IPS-15b (cell line): Measurements from ENCODE around the gene KDM4D.

ENCODE experiments used
- H3K27me3 ChIP-seq: one replicate; pipeline ENCODE4 v1.6.1; 2013; ENCODE audit warnings: low read length; ENCODE audit not compliant: control insufficient read depth, insufficient read depth
- H3K36me3 ChIP-seq: one replicate; pipeline ENCODE4 v1.6.1; 2013; ENCODE audit warnings: low read length; ENCODE audit not compliant: control insufficient read depth, insufficient read depth
- H3K4me1 ChIP-seq: one replicate; pipeline ENCODE4 v1.6.1; 2013; ENCODE audit warnings: mild to moderate bottlenecking, low read length; ENCODE audit not compliant: control insufficient read depth, insufficient read depth
- H3K4me3 ChIP-seq: one replicate; pipeline ENCODE4 v1.5.1; 2013; ENCODE audit warnings: low read depth, low read length
- H3K9ac ChIP-seq: one replicate; pipeline ENCODE4 v1.6.1; 2013; ENCODE audit warnings: low read depth, mild to moderate bottlenecking, low read length
- H3K9me3 ChIP-seq: one replicate; pipeline ENCODE4 v1.6.1; 2013; ENCODE audit warnings: mild to moderate bottlenecking, low read length; ENCODE audit not compliant: control insufficient read depth, insufficient read depth

Gene KDM4D

GRCh38 chr11:94934362-94934761, 39.1 kb upstream of the KDM4D start:
- peaks cover 6% of the 10 kb centered on the region for H3K4me1 ChIP-seq
- no peak overlapping the region for H3K4me3 ChIP-seq
- no peaks in the 10 kb centered on the region for H3K9me3 ChIP-seq
- H3K9ac ChIP-seq = no peak overlapping the region
- no peaks in the 10 kb centered on the region for H3K27me3 ChIP-seq
- no peaks in the 10 kb centered on the region for H3K36me3 ChIP-seq

GRCh38 chr11:94934846-94935245, 38.7 kb upstream of the KDM4D start:
- Histone ChIP-seq H3K4me1 (peaks cover 6% of the 10 kb centered on the region), H3K36me3 (no peaks in the 10 kb centered on the region), H3K27me3 (no peaks in the 10 kb centered on the region), H3K4me3 (no peak overlapping the region), H3K9me3 (no peaks in the 10 kb centered on the region), H3K9ac (no peak overlapping the region)

GRCh38 chr11:94938095-94939055, 35.1 kb upstream of the KDM4D start:
- Histone ChIP-seq H3K9me3 (no peaks in the 10 kb centered on the region), H3K9ac (no peak overlapping the region), H3K27me3 (no peaks in the 10 kb centered on the region), H3K4me1 (peaks cover 21% of the 10 kb centered on the region), H3K4me3 (no peak overlapping the region), H3K36me3 (no peaks in the 10 kb centered on the region)

- Histone ChIP-seq H3K36me3 (no peaks in the 10 kb centered on the region), H3K9me3 (no peaks in the 10 kb centered on the region), H3K4me3 (no peak overlapping the region), H3K9ac (no peak overlapping the region), H3K27me3 (no peaks in the 10 kb centered on the region), H3K4me1 (peaks cover 21% of the 10 kb centered on the region)
Measured at GRCh38 chr11:94939346-94939745, 34.2 kb upstream of the KDM4D start.

GRCh38 chr11:94941131-94941530, 32.4 kb upstream of the KDM4D start:
- peaks cover 15% of the 10 kb centered on the region for H3K4me1 ChIP-seq
- no peaks in the 10 kb centered on the region for H3K36me3 ChIP-seq
- H3K9me3 ChIP-seq = no peaks in the 10 kb centered on the region
- no peak overlapping the region for H3K9ac ChIP-seq
- H3K27me3 ChIP-seq = no peaks in the 10 kb centered on the region
- no peak overlapping the region for H3K4me3 ChIP-seq

- peaks cover 3% of the 10 kb centered on the region for H3K4me1 ChIP-seq
- H3K9ac ChIP-seq = no peak overlapping the region
- no peak overlapping the region for H3K4me3 ChIP-seq
- no peaks in the 10 kb centered on the region for H3K27me3 ChIP-seq
- H3K36me3 ChIP-seq = no peaks in the 10 kb centered on the region
- no peaks in the 10 kb centered on the region for H3K9me3 ChIP-seq
Measured at GRCh38 chr11:94946812-94947211, 26.7 kb upstream of the KDM4D start.

GRCh38 chr11:94948070-94948617, 25.4 kb upstream of the KDM4D start:
- Histone ChIP-seq H3K4me3 (no peak overlapping the region), H3K9ac (no peak overlapping the region), H3K27me3 (no peaks in the 10 kb centered on the region), H3K9me3 (no peaks in the 10 kb centered on the region), H3K4me1 (no peaks in the 10 kb centered on the region), H3K36me3 (no peaks in the 10 kb centered on the region)

GRCh38 chr11:94954753-94955152, 18.8 kb upstream of the KDM4D start:
- no peak overlapping the region for H3K4me3 ChIP-seq
- no peaks in the 10 kb centered on the region for H3K4me1 ChIP-seq
- no peak overlapping the region for H3K9ac ChIP-seq
- no peaks in the 10 kb centered on the region for H3K9me3 ChIP-seq
- no peaks in the 10 kb centered on the region for H3K27me3 ChIP-seq
- H3K36me3 ChIP-seq = peaks cover 3% of the 10 kb centered on the region

GRCh38 chr11:94956963-94957362, 16.5 kb upstream of the KDM4D start:
- no peak overlapping the region for H3K4me3 ChIP-seq
- H3K27me3 ChIP-seq = no peaks in the 10 kb centered on the region
- H3K4me1 ChIP-seq = no peaks in the 10 kb centered on the region
- no peaks in the 10 kb centered on the region for H3K9me3 ChIP-seq
- H3K9ac ChIP-seq = no peak overlapping the region
- H3K36me3 ChIP-seq = peaks cover 3% of the 10 kb centered on the region

GRCh38 chr11:94958121-94958696, 15.3 kb upstream of the KDM4D start:
- H3K4me1 ChIP-seq = no peaks in the 10 kb centered on the region
- no peaks in the 10 kb centered on the region for H3K27me3 ChIP-seq
- H3K36me3 ChIP-seq = peaks cover 5% of the 10 kb centered on the region
- H3K4me3 ChIP-seq = no peak overlapping the region
- H3K9ac ChIP-seq = no peak overlapping the region
- no peaks in the 10 kb centered on the region for H3K9me3 ChIP-seq

- no peaks in the 10 kb centered on the region for H3K4me1 ChIP-seq
- no peak overlapping the region for H3K4me3 ChIP-seq
- H3K27me3 ChIP-seq = no peaks in the 10 kb centered on the region
- H3K9me3 ChIP-seq = no peaks in the 10 kb centered on the region
- H3K9ac ChIP-seq = no peak overlapping the region
- H3K36me3 ChIP-seq = peaks cover 7% of the 10 kb centered on the region
Measured at GRCh38 chr11:94959179-94959578, 14.3 kb upstream of the KDM4D start.

- no peaks in the 10 kb centered on the region for H3K27me3 ChIP-seq
- peaks cover 14% of the 10 kb centered on the region for H3K36me3 ChIP-seq
- no peaks in the 10 kb centered on the region for H3K4me1 ChIP-seq
- no peaks in the 10 kb centered on the region for H3K9me3 ChIP-seq
- no peak overlapping the region for H3K4me3 ChIP-seq
- no peak overlapping the region for H3K9ac ChIP-seq
Measured at GRCh38 chr11:94960488-94960887, 13.0 kb upstream of the KDM4D start.
